Fibroblast of mammary gland (primary cell): Measurements from ENCODE around the gene KRT74.
A peak's percentile ranks its signal among the peaks of the same experiment; 100 is the strongest.

Experiments
- DNase-seq: peaks from one replicate; pipeline ENCODE4 v3.0.0-alpha.2; 2010; ENCODE audit warnings: low read depth
- H3K4me3 ChIP-seq: 2 replicates; pipeline ENCODE4 v1.5.1; 2011; ENCODE audit warnings: low read depth, mild to moderate bottlenecking, low read length, moderate library complexity; ENCODE audit not compliant: control insufficient read depth
- TF ChIP-seq, protein P1 (sequence below): conservative IDR thresholded peaks from 2 replicates; pipeline ENCODE4 v1.5.1; 2011; ENCODE audit warnings: low read depth, low read length, inconsistent platforms; ENCODE audit not compliant: control insufficient read depth, insufficient read depth

Gene KRT74

DNA sequence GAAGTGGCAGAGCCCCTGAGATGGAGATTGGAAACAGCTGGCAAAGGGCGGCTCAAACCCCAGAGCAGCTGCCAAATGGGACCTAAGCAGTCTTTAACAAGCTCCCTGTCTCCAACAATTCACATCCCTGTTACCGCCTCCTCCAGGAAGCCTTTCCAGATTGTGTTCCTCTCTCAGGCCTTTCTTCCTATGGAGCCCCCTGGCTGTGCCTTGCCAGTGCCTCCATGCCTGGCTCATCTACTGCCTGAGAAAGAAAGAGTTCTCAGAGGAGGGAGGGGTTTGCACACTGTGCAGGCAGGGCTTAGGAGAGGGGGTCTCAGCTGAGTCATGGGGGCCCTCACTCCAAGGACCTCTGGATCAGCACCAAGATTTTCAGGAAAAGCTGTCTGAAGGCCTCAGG is 8.8 kb upstream of the KRT74 start:
- H3K4me3 ChIP-seq = no peak overlapping the region
- TF ChIP-seq, protein P1, sequence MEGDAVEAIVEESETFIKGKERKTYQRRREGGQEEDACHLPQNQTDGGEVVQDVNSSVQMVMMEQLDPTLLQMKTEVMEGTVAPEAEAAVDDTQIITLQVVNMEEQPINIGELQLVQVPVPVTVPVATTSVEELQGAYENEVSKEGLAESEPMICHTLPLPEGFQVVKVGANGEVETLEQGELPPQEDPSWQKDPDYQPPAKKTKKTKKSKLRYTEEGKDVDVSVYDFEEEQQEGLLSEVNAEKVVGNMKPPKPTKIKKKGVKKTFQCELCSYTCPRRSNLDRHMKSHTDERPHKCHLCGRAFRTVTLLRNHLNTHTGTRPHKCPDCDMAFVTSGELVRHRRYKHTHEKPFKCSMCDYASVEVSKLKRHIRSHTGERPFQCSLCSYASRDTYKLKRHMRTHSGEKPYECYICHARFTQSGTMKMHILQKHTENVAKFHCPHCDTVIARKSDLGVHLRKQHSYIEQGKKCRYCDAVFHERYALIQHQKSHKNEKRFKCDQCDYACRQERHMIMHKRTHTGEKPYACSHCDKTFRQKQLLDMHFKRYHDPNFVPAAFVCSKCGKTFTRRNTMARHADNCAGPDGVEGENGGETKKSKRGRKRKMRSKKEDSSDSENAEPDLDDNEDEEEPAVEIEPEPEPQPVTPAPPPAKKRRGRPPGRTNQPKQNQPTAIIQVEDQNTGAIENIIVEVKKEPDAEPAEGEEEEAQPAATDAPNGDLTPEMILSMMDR = no peak
- no peak for DNase-seq

DNA sequence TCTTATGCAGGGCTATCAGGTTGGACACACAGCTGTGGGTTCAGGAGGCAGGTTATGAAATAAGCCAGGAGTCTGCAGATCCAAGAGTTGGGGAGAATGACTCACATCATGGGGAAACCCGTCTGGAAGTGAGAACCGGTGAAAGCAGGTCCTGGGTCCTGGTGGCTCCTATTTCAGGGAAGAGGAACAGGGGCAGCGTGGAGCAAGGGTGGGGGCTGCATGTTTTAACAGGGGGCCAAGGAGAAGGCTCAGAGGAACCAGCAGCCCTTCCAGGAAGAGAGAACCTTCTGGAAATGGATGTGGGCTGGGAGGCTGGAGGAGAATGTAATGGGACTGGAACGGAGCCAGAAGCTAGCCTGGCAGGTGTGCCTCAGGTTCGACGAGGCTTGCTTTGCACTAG is 7.8 kb upstream of the KRT74 start:
- TF ChIP-seq, protein P1 = no peak
- H3K4me3 ChIP-seq = no peak overlapping the region
- peak; percentile 53 for DNase-seq

DNA sequence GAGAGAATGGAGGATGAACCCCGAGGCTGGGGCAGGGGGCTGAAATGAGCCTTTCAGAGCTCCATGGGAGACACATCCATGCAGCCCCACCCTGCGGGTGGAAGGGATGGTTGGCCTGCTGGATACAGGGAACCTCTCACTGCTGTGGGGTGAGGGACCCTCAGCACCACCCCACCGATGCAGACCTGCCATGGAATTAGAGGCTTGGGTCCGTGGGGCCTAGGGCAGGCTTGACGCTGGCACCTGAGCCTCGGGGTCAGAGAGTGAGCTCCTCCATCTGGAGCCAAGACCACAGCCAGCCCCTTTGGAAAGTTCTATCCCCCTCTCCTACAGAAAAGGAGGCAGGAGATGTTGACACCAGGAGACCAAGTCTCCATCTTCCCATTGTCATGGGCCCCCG is 7.4 kb upstream of the KRT74 start:
- no peak for DNase-seq
- no peak overlapping the region for H3K4me3 ChIP-seq
- TF ChIP-seq, protein P1 = no peak

DNA sequence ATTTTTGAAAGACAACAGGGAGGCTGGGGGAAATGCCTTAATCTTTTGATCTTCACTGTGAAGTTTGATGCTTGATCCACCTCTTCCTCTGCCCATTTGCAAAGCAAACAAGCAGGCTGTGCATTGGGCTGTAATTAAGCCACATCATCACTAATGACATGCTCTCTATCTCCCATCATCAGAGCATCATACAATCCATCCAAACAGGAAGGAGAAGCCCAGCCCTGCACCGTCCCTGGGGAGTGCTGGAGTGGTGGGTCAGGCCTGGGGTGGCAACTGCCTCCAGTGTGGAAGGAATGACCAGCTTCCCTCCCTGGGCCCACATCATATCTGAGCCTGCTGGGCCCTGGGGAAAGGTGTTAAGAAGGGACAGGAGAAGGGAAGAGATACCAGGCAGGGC is 6.9 kb upstream of the KRT74 start:
- H3K4me3 ChIP-seq = no peak overlapping the region
- TF ChIP-seq, protein P1 = no peak
- DNase-seq = no peak

DNA sequence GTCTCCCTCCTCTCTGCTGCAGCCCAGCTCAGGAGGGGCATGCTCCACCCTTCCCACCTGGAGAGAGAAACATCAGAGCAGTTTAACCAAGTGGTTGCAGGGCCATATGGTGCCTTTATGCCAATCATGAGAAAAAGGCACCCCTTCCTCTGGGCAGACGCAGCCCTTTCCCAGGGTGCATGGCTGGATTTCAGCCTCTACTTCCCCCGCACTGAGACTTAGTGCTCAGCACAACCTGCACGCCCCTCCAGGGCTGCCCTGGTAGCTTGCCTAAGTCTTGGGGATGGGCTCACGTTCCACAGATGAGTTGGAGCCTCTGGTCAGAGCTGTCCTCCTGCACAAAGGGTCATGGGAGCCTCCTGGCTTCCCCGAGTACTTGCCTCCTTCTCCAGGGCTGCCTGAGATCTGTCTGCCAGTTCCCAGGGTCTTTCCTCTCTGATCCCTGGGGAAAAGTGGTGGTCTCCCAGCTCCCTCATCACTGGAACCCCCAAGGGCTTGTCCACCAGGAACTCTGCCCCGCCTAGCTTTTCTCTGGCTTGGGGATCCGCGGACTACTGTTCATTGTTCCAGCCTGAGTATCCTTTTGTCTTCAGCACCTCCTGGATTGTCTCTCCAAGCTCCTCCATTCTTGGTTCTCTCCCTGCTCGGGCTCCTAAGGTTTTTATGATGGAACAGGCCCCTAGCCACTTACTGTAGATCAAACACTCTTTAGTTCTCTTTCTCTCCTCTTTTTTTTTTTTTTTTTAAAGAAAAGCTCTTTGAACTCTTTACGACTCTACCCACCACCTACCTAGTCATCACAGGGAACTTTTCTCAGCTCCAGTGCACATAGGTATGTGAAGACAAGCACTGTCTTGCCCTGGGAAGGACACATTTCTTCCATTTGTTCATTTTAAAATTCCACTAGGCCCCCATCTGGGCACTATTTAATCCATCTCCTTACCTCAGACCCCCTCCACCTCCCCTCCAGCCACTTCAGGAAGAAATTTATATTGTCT is 6.1 kb upstream of the KRT74 start:
- no peak overlapping the region for H3K4me3 ChIP-seq
- TF ChIP-seq, protein P1 = no peak
- no peak for DNase-seq

DNA sequence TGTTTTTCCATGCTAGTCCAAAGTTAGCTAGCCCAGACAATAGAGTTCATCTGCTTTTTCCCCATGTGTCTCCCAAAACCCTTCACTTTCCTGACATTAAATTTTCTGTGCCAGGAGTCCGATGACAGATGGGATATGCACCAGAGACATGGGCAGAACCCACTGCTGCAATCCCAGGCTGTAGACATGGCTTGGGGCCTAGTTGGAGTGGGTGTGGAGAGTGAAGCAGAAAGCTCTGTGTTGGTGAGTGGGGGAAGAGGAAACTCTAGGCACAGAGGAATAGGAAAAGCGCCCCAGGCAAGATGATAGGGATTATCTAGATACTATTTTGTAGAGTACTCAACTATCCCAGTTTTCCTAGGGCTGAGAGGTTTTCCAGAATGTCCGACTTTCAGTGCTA is 4.8 kb upstream of the KRT74 start:
- TF ChIP-seq, protein P1 = no peak
- H3K4me3 ChIP-seq = no peak overlapping the region
- DNase-seq = no peak
